Kidney (tissue), 14 donors: ENCODE results near the gene DCLRE1B. TPM values are rescaled to one million over a fixed set of nuclear protein-coding genes. Genes with fewer than 3 reads are reported as not detected.

Source experiments
- DNase-seq, 5 donors: peaks; one replicate each; pipeline ENCODE4 v3.0.0-alpha.2; 2013 to 2020
- FAIRE-seq: peaks from 2 replicates; lab custom pipeline; 2012; peaks lifted over from hg19 to GRCh38; lab: Jason Lieb, UNC
- H3K27ac ChIP-seq, 2 donors: one replicate each; pipeline ENCODE4 v1.7.0; 2013; ENCODE audit warnings: low read depth in 2 of 2, low read length in 2 of 2, inconsistent platforms in 1 of 2
- H3K27me3 ChIP-seq: one replicate; pipeline ENCODE4 v1.7.1; 2013; ENCODE audit warnings: low read length, inconsistent platforms; ENCODE audit not compliant: control insufficient read depth, insufficient read depth
- H3K36me3 ChIP-seq, 3 donors: one replicate each; pipeline versions ENCODE4 v1.7.0 to v1.7.1; 2013; ENCODE audit warnings: low read length in 3 of 3, control low read depth in 1 of 3, inconsistent platforms in 1 of 3; ENCODE audit not compliant: insufficient read depth in 3 of 3, control insufficient read depth in 2 of 3
- H3K4me1 ChIP-seq, 3 donors: one replicate each; pipeline versions ENCODE4 v1.7.0 to v1.7.1; 2013; ENCODE audit warnings: low read length in 3 of 3, inconsistent platforms in 1 of 3, low read depth in 1 of 3; ENCODE audit not compliant: control insufficient read depth in 2 of 3, insufficient read depth in 2 of 3
- H3K4me3 ChIP-seq, 3 donors: one replicate each; pipeline versions ENCODE4 v1.7.0 to v1.8.1; 2013; ENCODE audit warnings: low read length in 3 of 3, control low read depth in 1 of 3, inconsistent platforms in 1 of 3
- H3K9ac ChIP-seq, 3 donors: one replicate each; pipeline versions ENCODE4 v1.7.0 to v1.7.1; 2013; ENCODE audit warnings: low read length in 3 of 3, control low read depth in 1 of 3, inconsistent platforms in 1 of 3
- H3K9me3 ChIP-seq, 3 donors: one replicate each; pipeline versions ENCODE4 v1.7.0 to v1.7.1; 2013; ENCODE audit warnings: low read length in 3 of 3, control low read depth in 1 of 3, inconsistent platforms in 1 of 3; ENCODE audit not compliant: control insufficient read depth in 2 of 3, insufficient read depth in 1 of 3
- intact Hi-C: fragments of 100-400 bp; cut with DNase I; formaldehyde crosslinking; loops from one replicate; pipeline ENCODE4 v1.11.1; 2022
- polyA plus RNA-seq: library from polyadenylated mRNA; stranded (reverse); fragments of 350-450 nt; fragmentation: Illumina TruSeq; extraction: RNeasy Lipid Tissue Mini Kit (QIAGEN cat#74804); gene quantifications from one replicate; pipeline ENCODE4 v1.2.3, GENCODE V29; 2014; ENCODE audit warnings: low read depth, low replicate concordance; ENCODE audit not compliant: insufficient read depth
- total RNA-seq: library from RNA; stranded (reverse); fragmentation: NEBNext Ultra II Directional; extraction: Animal tissue kit (Norgen Biotek cat#: 25700); gene quantifications from one replicate; pipeline ENCODE4 v1.2.1, GENCODE V29; 2021
- TF ChIP-seq, protein P1 (sequence below): IDR thresholded peaks from 3 replicates; pipeline ENCODE4 v1.5.1; 2012; ENCODE audit warnings: mild to moderate bottlenecking, moderate library complexity, borderline replicate concordance; ENCODE audit not compliant: insufficient read depth; ENCODE audit errors: extremely low read depth
- donor health status: control.
- donor health status: control.
- donor health status: control.
- donor health status: control.
- donor health status: control.
- donor health status: DM: yes; HTN: yes; CAD: no.
- donor health status: Normal renal cell carcinoma (clear cell type).

DCLRE1B gene
- total and polyA plus RNA-seq, 2 donors from 2014 or later: 1.4 to 6.1 TPM

DNA sequence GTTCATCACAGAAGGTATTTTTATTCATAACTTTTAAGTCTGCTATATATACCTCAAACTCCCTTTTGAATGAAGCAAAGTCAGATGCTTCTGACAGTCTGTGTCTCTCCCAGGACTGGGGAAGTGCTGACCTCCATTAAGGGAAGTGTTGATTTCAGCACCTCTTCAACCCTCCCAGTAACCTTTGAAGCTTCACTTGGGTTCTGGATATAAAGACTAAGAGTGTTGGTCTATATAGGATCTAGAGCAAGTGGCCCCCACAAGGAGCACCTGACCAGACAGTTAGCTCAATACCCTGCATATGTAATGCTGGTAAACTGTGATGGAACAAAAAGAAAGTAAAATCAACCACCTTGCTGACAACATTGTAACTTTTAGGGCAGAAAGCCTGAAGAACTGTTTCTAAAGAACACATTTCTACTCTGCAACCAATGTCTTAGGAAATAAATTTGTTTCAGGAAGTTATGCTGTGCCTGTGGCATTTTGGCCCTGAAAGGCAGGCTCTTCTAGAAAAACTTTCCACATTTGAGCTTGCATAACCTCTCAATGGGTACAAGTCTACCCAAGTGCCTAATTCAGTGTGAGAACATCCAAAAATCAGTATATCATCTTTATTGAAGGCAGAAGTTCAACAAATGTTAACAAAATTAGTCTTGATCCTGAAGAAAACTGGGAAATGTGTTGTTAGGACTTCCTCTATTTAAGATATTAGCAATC, 32.7 kb upstream of the DCLRE1B start:
- FAIRE-seq: no peak
- Histone ChIP-seq H3K4me3 (no peak overlapping the region), H3K27ac (peak overlapping the region in 1 of 2 donors; percentile 26)

DNA sequence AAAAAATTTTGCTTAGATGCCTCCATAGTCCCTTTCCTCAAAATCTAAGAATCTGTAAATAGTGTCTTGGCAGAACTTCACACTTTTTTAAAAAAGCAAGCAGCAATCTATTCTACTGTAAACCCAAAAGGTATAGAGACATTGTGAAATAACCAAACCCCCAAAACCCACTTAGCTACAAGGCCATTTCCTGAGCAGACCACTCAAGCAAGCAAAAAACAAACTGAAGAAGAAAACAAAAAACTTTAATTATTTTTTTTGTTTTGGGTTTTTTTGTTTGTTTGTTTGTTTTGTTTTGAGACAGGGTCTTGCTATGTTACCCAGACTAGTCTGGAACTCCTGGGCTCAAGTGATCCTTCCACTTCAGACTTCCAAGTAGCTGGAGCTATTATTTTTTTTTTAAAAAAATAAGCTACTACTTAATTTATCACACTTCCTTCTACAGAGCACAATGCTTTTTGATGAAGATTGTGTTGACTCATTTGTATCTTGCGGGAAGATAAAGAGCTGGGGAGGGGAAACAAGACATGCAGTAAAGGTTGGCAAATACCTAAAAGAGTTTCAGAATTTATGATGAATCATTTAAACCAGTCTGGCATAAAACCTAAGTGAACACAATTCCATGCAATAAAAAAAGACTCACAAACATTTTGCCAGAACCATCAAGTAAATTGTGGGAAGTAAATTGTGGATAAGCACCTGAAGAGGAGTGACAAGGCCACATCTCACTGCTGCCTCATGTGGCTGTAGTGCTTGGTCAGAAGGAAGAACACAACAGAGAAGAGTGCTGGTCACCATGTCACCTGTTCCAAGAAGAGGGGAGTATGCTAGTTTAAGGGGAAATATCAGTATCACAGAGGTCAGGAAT, 30.9 kb upstream of the DCLRE1B start:
- Histone ChIP-seq H3K36me3 (no peaks in the 10 kb centered on the region), H3K27ac (no peak overlapping the region), H3K27me3 (no peaks in the 10 kb centered on the region), H3K4me1 (no peaks in the 10 kb centered on the region), H3K9me3 (no peaks in the 10 kb centered on the region), H3K9ac (no peak overlapping the region), H3K4me3 (no peak overlapping the region)
- FAIRE-seq (no peak), DNase-seq (no peak)
- TF ChIP-seq, protein P1, sequence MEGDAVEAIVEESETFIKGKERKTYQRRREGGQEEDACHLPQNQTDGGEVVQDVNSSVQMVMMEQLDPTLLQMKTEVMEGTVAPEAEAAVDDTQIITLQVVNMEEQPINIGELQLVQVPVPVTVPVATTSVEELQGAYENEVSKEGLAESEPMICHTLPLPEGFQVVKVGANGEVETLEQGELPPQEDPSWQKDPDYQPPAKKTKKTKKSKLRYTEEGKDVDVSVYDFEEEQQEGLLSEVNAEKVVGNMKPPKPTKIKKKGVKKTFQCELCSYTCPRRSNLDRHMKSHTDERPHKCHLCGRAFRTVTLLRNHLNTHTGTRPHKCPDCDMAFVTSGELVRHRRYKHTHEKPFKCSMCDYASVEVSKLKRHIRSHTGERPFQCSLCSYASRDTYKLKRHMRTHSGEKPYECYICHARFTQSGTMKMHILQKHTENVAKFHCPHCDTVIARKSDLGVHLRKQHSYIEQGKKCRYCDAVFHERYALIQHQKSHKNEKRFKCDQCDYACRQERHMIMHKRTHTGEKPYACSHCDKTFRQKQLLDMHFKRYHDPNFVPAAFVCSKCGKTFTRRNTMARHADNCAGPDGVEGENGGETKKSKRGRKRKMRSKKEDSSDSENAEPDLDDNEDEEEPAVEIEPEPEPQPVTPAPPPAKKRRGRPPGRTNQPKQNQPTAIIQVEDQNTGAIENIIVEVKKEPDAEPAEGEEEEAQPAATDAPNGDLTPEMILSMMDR: no peak
- intact Hi-C loops: no loop called here

More for the DNA sequence above, 32.7 kb upstream of the DCLRE1B start:
- no peaks in the 10 kb centered on the region for H3K9me3 ChIP-seq
- intact Hi-C loops: no loop called here
- no peak overlapping the region for H3K9ac ChIP-seq
- TF ChIP-seq, protein P1: no peak
- no peaks in the 10 kb centered on the region for H3K36me3 ChIP-seq
- H3K27me3 ChIP-seq: no peaks in the 10 kb centered on the region
- no peaks in the 10 kb centered on the region for H3K4me1 ChIP-seq
- DNase-seq: no peak

DNA sequence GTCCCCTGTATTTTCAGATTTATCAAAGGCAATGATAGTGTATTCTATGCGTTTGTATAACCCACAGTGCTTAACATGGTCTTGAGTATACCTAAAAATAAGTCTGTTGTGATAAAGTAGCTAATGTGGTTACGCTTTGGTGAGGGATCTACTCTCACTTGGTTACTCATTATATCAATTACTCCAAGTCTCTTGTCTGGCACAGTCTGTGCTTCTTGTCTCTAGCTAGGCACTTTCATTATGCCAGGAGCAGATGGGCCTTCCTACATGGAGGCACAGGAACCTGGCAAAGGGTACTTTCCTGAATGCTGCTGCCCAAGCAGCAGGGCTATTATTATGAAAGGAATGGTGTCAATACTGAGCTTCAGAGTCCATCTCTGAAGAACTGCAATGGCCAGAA, 29.4 kb upstream of the DCLRE1B start:
- TF ChIP-seq, protein P1: no peak
- H3K27ac ChIP-seq: no peak overlapping the region
- DNase-seq (no peak), FAIRE-seq (no peak)
- H3K27me3 ChIP-seq: no peaks in the 10 kb centered on the region
- H3K4me3 ChIP-seq: no peak overlapping the region
- H3K4me1 ChIP-seq: no peaks in the 10 kb centered on the region
- H3K36me3 ChIP-seq: no peaks in the 10 kb centered on the region
- intact Hi-C loops: no loop called here
- H3K9me3 ChIP-seq: no peaks in the 10 kb centered on the region
- no peak overlapping the region for H3K9ac ChIP-seq
